Loucy (cell line): ENCODE data around the gene DNAH9.

Experiments used
- CTCF ChIP-seq: fragments of 200-600 bp; sonication (generic); conservative IDR thresholded peaks from 2 replicates; pipeline ENCODE4 v1.5.1; 2014; ENCODE audit warnings: mild to moderate bottlenecking, antibody characterized with exemption, low read length
- EZH2phosphoT487 ChIP-seq: fragments of 200-600 bp; IDR thresholded peaks from 2 replicates; pipeline ENCODE4 v1.6.1; 2018; ENCODE audit warnings: antibody characterized with exemption, mild to moderate bottlenecking, moderate library complexity, borderline replicate concordance

DNA sequence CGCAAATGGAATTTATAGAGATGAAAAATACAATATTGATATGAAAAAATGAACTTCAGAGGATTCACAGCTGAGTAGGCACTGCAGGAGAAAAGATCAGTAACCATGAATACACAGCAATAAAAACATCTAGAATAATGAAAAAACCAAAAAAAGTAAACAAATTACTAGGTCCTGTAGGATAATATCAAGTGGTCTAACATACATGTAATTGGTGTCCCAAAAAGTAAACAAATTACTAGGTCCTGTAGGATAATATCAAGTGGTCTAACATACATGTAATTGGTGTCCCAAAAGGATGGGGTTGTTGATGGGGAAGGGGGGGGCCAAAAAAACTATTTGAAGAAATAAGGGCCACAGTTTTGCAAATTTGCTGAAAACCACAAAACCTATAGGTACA, 355.7 kb downstream of the DNAH9 start:
- TF ChIP-seq CTCF (no peak), EZH2phosphoT487 (no peak)
